AG09309 (cell line): ENCODE results near the gene KCNJ12.

Source experiments
- DNase-seq: peaks from one replicate; pipeline ENCODE4 v3.0.0-alpha.2; 2010; ENCODE audit warnings: low read depth
- H3K4me3 ChIP-seq: 2 replicates; pipeline ENCODE4 v1.5.1; 2011; ENCODE audit warnings: mild to moderate bottlenecking, low read depth, low read length, moderate library complexity; ENCODE audit not compliant: control insufficient read depth
- CTCF ChIP-seq: IDR thresholded peaks from 2 replicates; pipeline ENCODE4 v1.5.1; 2011; ENCODE audit warnings: mild to moderate bottlenecking, low read depth, low read length, inconsistent platforms; ENCODE audit not compliant: insufficient read depth, control insufficient read depth; ENCODE audit errors: missing control alignments

Gene KCNJ12

GRCh38 chr17:21363776-21364642 lies 12.1 kb upstream of the KCNJ12 start:
- TF ChIP-seq CTCF, result no peak
- no peak overlapping the region for H3K4me3 ChIP-seq
- no peak for DNase-seq

GRCh38 chr17:21365016-21365415 lies 11.1 kb upstream of the KCNJ12 start:
- no peak overlapping the region for H3K4me3 ChIP-seq
- DNase-seq, result no peak
- no peak for TF ChIP-seq CTCF

- no peak for TF ChIP-seq CTCF
- DNase-seq, result no peak
- no peak overlapping the region for H3K4me3 ChIP-seq
Observed at GRCh38 chr17:21368545-21369246, 7.5 kb upstream of the KCNJ12 start.

GRCh38 chr17:21369395-21369794 lies 6.8 kb upstream of the KCNJ12 start:
- DNase-seq, result no peak
- H3K4me3 ChIP-seq, result no peak overlapping the region
- TF ChIP-seq CTCF, result no peak

GRCh38 chr17:21370430-21370829 lies 5.7 kb upstream of the KCNJ12 start:
- DNase-seq, result no peak
- no peak overlapping the region for H3K4me3 ChIP-seq
- no peak for TF ChIP-seq CTCF

GRCh38 chr17:21371511-21372081 lies 4.6 kb upstream of the KCNJ12 start:
- TF ChIP-seq CTCF, result no peak
- H3K4me3 ChIP-seq, result no peak overlapping the region
- DNase-seq, result no peak
